HG03378 (cell line): ENCODE data around the gene MATK.

ENCODE experiments used
- ATAC-seq: cut with Tn5 transposase; IDR thresholded peaks from one replicate; pipeline ENCODE4 v1.9.1; 2021; ENCODE audit warnings: mild to moderate bottlenecking, moderate library complexity; ENCODE audit not compliant: unreplicated experiment

Gene MATK

GRCh38 chr19:3785938-3786824, at the start of gene MATK:
Gene MATK, minus strand, starts transcription at chr19:3786381. Its CDS starts 1,246 bp downstream, at chr19:3785135.
- no peak for ATAC-seq

GRCh38 chr19:3835055-3835435, 48.9 kb upstream of the MATK start:
- no peak for ATAC-seq

GRCh38 chr19:3834349-3835054, 48.3 kb upstream of the MATK start:
- ATAC-seq = no peak

- ATAC-seq = no peak
Observed at GRCh38 chr19:3833578-3834348, 47.6 kb upstream of the MATK start.

- ATAC-seq = no peak
Observed at GRCh38 chr19:3832001-3832400, 45.8 kb upstream of the MATK start.

GRCh38 chr19:3831601-3832000, 45.4 kb upstream of the MATK start:
- no peak for ATAC-seq

- no peak for ATAC-seq
Observed at GRCh38 chr19:3830621-3831589, 44.7 kb upstream of the MATK start.

GRCh38 chr19:3827306-3827705, 41.1 kb upstream of the MATK start:
- ATAC-seq = no peak

GRCh38 chr19:3826163-3826562, 40.0 kb upstream of the MATK start:
- no peak for ATAC-seq

- ATAC-seq = no peak
Observed at GRCh38 chr19:3825286-3825956, 39.2 kb upstream of the MATK start.

GRCh38 chr19:3823350-3823713, 37.2 kb upstream of the MATK start:
- no peak for ATAC-seq

GRCh38 chr19:3822683-3823349, 36.6 kb upstream of the MATK start:
- no peak for ATAC-seq

- no peak for ATAC-seq
Observed at GRCh38 chr19:3821857-3822364, 35.7 kb upstream of the MATK start.

GRCh38 chr19:3821156-3821555, 35.0 kb upstream of the MATK start:
- no peak for ATAC-seq

- no peak for ATAC-seq
Observed at GRCh38 chr19:3819989-3820388, 33.8 kb upstream of the MATK start.

GRCh38 chr19:3818918-3819317, 32.7 kb upstream of the MATK start:
- no peak for ATAC-seq

GRCh38 chr19:3818466-3818865, 32.3 kb upstream of the MATK start:
- ATAC-seq = no peak

GRCh38 chr19:3817761-3818160, 31.6 kb upstream of the MATK start:
- ATAC-seq = no peak

GRCh38 chr19:3816566-3817218, 30.5 kb upstream of the MATK start:
- ATAC-seq = no peak
